Activated CD8-positive, alpha-beta memory T cell treated with anti-CD3 and anti-CD28 coated beads, Interleukin-2, amount 50 U/mL, for 1 hour (primary cell): ENCODE measurements around the gene BST2.
A peak's percentile ranks its signal among the peaks of the same experiment; 100 is the strongest.

Experiments
- DNase-seq: peaks from one replicate; pipeline ENCODE4 v3.0.0-alpha.2; 2020; ENCODE audit errors: extremely low read depth

BST2 gene

GRCh38 chr19:17419621-17420474 is 14.4 kb upstream of the BST2 start, which contains the start of gene MVB12A:
Gene MVB12A (plus strand): TSS chr19:17420047. CDS start chr19:17420136, 89 bp downstream.
- DNase-seq, result peak; percentile 85

- DNase-seq, result no peak
Observed at GRCh38 chr19:17419154-17419620, 13.8 kb upstream of the BST2 start.

- no peak for DNase-seq
Observed at GRCh38 chr19:17418710-17419109, 13.3 kb upstream of the BST2 start.

- no peak for DNase-seq
Observed at GRCh38 chr19:17415121-17415520, 9.7 kb upstream of the BST2 start.

GRCh38 chr19:17414097-17414496 is 8.7 kb upstream of the BST2 start:
- DNase-seq, result no peak

- no peak for DNase-seq
Observed at GRCh38 chr19:17411801-17412200, 6.4 kb upstream of the BST2 start.

GRCh38 chr19:17409990-17410389 is 4.6 kb upstream of the BST2 start:
- no peak for DNase-seq

GRCh38 chr19:17406887-17407196 is 1.4 kb upstream of the BST2 start:
- no peak for DNase-seq

GRCh38 chr19:17406046-17406886 is 836 bp upstream of the BST2 start:
- no peak for DNase-seq

- DNase-seq, result no peak
Observed at GRCh38 chr19:17404621-17405249, 695 bp downstream of the BST2 start.

- no peak for DNase-seq
Observed at GRCh38 chr19:17404015-17404414, 1.4 kb downstream of the BST2 start.

- no peak for DNase-seq
Observed at GRCh38 chr19:17402982-17403855, 2.2 kb downstream of the BST2 start.

GRCh38 chr19:17401628-17402027 is 3.8 kb downstream of the BST2 start:
- DNase-seq, result no peak

GRCh38 chr19:17398902-17399527 is 6.4 kb downstream of the BST2 start:
- no peak for DNase-seq

- DNase-seq, result no peak
Observed at GRCh38 chr19:17394891-17395415, 10.5 kb downstream of the BST2 start.

- no peak for DNase-seq
Observed at GRCh38 chr19:17393914-17394313, 11.5 kb downstream of the BST2 start, which contains the start of gene CCDC194. Gene CCDC194 (minus strand): TSS chr19:17394196. CDS start chr19:17394158, 38 bp downstream.

- no peak for DNase-seq
Observed at GRCh38 chr19:17393002-17393401, 12.4 kb downstream of the BST2 start.

- DNase-seq, result no peak
Observed at GRCh38 chr19:17391371-17392151, 13.9 kb downstream of the BST2 start.

- DNase-seq, result peak; percentile 66
Observed at GRCh38 chr19:17390665-17391370, 14.6 kb downstream of the BST2 start.
